ENCODE results near the gene TEX48. TPM values are rescaled to one million over a fixed set of nuclear protein-coding genes. Genes with fewer than 3 reads are reported as not detected.

The TEX48 gene
- total RNA-seq, 6 experiments from 2014 or later: not detected

- no peak for TF ChIP-seq CTCF (IDR thresholded peaks at IDR 0.05)
- Mint-ChIP-seq H3K4me3 (no peak overlapping the region), H3K9me3 (no peaks in the 10 kb centered on the region), H3K36me3 (ENCODE audit: low read depth) (0 out of 2 replicates have a peak, but pooled peaks cover 9% of the 10 kb centered on the region), H3K27me3 (ENCODE audit: insufficient read depth) (no peaks in the 10 kb centered on the region; the same call in 1 of the 2 replicates), H3K4me1 (ENCODE audit: low read depth) (peaks cover 31% of the 10 kb centered on the region), H3K27ac (no peak overlapping the region)
- DNase-seq: no peak
Observed at GRCh38 chr9:114626415-114627020, 55.5 kb downstream of the TEX48 start.

DNA sequence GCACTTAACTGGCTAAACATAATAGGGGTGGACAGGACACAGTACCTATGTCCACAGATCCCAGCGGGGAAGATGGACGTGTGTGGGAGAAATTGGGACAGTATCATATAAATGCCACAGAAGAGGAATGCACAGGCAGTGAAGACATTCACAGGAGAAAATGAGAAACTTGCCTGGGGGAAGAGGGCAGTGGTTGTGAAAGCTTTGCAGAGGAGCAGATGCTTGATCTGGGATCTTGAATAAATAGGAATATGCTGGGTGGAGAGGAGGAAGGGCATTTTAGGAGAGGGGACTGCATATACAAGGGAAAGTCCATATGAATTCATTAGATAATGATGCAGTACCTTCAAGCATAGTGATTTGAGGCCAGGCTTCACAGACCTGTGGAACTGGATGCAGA lies 57.3 kb downstream of the TEX48 start:
- DNase-seq: no peak
- no peaks in the 10 kb centered on the region for H3K9me3 Mint-ChIP-seq
- no peak overlapping the region for H3K4me3 Mint-ChIP-seq
- H3K27me3 Mint-ChIP-seq (ENCODE audit: insufficient read depth): no peaks in the 10 kb centered on the region; the same call in 1 of the 2 replicates
- 0 out of 2 replicates have a peak, but pooled peaks cover 9% of the 10 kb centered on the region for H3K36me3 Mint-ChIP-seq (ENCODE audit: low read depth)
- no peak for TF ChIP-seq CTCF (IDR thresholded peaks at IDR 0.05)
- H3K4me1 Mint-ChIP-seq (ENCODE audit: low read depth): peaks cover 31% of the 10 kb centered on the region
- H3K27ac Mint-ChIP-seq: no peak overlapping the region

GRCh38 chr9:114621975-114622609 lies 59.9 kb downstream of the TEX48 start:
- DNase-seq: peak; percentile 74
- Mint-ChIP-seq H3K4me3 (no peak overlapping the region), H3K4me1 (ENCODE audit: low read depth) (peaks cover 27% of the 10 kb centered on the region), H3K36me3 (ENCODE audit: low read depth) (0 out of 2 replicates have a peak, but pooled peaks cover 3% of the 10 kb centered on the region), H3K9me3 (no peaks in the 10 kb centered on the region), H3K27me3 (ENCODE audit: insufficient read depth) (no peaks in the 10 kb centered on the region; the same call in 1 of the 2 replicates), H3K27ac (peak overlapping the region; percentile 29)
- no peak for TF ChIP-seq CTCF (IDR thresholded peaks at IDR 0.05)

- TF ChIP-seq CTCF (IDR thresholded peaks at IDR 0.05): no peak
- H3K27ac Mint-ChIP-seq: peak overlapping the region; percentile 29
- no peaks in the 10 kb centered on the region for H3K9me3 Mint-ChIP-seq
- H3K27me3 Mint-ChIP-seq (ENCODE audit: insufficient read depth): no peaks in the 10 kb centered on the region; the same call in 1 of the 2 replicates
- H3K4me1 Mint-ChIP-seq (ENCODE audit: low read depth): peaks cover 27% of the 10 kb centered on the region
- no peak overlapping the region for H3K4me3 Mint-ChIP-seq
- no peak for DNase-seq
- H3K36me3 Mint-ChIP-seq (ENCODE audit: low read depth): 0 out of 2 replicates have a peak, but pooled peaks cover 4% of the 10 kb centered on the region
Observed at GRCh38 chr9:114621561-114621960, 60.4 kb downstream of the TEX48 start.

DNA sequence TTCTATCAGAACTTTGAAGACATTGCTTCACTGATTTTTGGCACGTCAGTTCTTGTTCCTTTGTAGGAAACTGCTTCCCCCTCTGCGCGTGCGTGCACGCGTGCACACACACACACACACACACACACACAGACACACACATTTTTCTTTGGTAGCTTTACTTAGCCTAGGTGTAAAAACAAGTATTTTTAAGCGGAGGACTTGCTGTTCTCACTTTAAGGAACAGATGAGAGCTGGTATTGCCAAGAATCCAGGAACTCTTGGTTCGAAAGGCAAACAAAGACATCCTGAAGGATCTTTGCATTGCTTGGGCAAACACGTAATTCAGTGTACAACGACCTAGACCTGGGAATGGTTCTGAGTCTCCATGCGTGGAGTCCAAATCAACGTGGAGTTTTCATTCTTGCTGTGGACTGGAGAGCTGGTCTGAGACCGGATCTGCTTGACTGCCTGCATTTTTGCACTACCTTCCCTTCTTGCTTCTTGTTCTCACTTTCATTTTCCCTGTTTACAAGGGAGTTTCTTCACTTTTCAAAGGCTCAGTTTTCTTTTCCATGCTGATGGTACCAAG lies 62.7 kb downstream of the TEX48 start:
- TF ChIP-seq CTCF (IDR thresholded peaks at IDR 0.05): no peak
- Mint-ChIP-seq H3K27ac (no peak overlapping the region), H3K27me3 (ENCODE audit: insufficient read depth) (no peaks in the 10 kb centered on the region; the same call in 1 of the 2 replicates), H3K36me3 (ENCODE audit: low read depth) (peaks cover 8% of the 10 kb centered on the region; the same call in 1 of the 2 replicates), H3K4me3 (no peak overlapping the region), H3K9me3 (no peaks in the 10 kb centered on the region), H3K4me1 (ENCODE audit: low read depth) (peaks cover 23% of the 10 kb centered on the region)
- no peak for DNase-seq

Measured in HFFc6 (cell line).